ENCODE measurements around the gene FBLN1.
"Not testable (repeated sequence)": the region's sequence is repeated elsewhere in the genome, so short reads cannot be mapped to it uniquely, and the experiment has no call there.

FBLN1 gene

GRCh38 chr22:45586651-45587405 lies 84.1 kb downstream of the FBLN1 start:
- DNase-seq = no peak

DNA sequence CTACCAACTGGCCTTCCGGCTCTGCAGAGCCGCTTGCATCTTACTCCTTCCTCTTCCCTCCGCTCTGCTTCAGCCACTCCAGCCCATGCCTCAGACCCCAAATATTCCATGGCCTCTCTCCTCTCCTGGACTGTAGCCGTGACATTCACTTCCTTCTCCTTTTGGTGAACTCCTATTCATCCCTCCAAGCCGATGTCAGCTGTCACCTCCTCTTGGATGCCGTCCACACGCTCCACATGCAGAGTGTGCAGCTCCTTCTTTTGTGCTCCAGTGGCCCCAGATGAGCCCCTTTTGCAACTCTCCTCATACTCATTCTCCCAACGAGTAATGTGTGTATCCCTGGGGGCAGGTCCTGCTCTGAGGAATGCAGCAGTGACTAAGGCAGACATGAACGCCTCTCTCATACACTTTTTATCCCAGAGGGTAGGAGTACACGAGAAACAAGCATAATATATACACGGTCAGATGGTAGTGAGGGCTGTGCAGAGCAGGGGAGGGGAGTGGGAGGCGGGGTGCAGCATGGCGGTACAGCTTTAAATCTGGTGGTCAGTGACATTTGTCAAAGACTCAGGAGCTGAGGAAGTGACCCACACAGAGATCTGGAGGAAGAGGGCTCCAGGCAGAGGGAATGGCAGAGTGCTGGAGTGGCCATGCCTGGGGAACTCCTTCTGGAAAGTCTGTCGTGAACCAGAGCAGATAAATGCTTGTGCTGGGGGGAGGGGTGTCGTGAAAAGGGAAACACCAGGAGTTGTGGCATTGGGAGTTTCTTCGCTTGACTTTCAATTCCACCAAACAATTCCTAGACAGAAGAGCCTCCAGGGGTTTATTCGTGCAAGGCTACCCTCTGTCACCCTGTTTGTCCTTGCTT lies 85.2 kb downstream of the FBLN1 start:
- DNase-seq = no peak

- DNase-seq = no peak
These were observed 86.9 kb downstream of the FBLN1 start for GRCh38 chr22:45589556-45589955.

GRCh38 chr22:45590262-45590661 lies 87.6 kb downstream of the FBLN1 start:
- no peak for DNase-seq

DNA sequence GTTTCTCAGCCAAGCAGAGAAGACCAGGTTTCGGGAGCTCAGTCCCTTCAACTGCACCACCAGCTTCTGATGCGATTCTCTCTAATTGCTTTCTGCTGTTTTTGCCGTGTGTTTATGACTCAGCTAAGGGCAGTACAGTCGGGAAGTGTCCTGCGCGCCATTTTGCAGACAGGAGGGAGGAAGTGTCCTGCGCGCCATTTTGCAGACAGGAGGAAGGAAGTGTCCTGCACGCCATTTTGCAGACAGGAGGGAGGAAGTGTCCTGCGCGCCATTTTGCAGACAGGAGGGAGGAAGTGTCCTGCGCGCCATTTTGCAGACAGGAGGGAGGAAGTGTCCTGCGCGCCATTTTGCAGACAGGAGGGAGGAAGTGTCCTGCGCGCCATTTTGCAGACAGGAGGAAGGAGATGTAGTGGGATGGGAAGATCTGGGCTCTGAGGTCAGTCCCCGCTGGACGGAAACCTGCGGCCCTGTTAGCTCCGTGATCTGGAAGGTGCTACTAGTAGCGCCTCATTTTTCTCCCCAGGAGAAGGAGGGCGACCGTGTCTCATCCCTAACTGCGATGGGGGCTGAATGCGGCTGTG lies 89.0 kb downstream of the FBLN1 start:
- not testable (repeated sequence) for DNase-seq

DNA sequence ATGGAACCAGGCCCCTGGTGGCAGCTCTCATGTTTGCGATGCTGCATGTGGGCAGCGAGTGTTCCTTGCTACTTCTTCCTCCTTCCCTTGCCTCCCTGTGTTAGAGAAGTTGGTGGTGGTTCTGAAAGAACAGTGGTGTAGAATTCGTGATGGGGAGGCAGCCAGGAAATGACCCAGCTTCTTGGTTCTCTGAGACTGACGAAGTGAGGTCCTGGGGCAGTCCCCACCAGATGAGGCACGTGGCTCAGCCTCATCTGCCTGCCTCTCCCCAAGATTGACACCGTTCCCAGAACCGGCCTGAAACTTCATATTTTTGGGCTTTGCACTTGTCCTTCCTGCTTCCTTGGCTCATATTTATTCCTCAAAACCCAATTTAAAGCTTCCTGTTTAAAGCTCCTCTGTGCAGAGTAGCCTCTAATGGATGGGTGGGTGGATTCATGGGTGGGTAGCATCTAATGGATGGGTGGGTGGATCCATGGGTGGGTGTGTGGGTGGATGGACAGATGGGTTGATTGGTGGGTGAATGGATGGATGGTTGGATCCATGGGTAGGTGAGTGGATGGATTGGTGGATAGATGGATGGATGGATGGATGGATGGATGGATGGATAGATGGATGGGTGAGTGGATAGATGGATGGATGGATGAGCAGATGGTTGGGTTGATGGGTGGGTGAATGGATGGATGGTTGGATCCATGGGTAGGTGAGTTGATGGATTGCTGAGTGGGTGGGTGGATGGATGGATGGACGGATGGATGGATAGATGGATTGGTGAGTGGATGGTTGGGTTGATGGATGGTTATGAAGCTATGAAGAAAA lies 91.6 kb downstream of the FBLN1 start:
- DNase-seq = no peak

- no peak for DNase-seq
These were observed 94.9 kb downstream of the FBLN1 start for GRCh38 chr22:45597460-45598192.

DNA sequence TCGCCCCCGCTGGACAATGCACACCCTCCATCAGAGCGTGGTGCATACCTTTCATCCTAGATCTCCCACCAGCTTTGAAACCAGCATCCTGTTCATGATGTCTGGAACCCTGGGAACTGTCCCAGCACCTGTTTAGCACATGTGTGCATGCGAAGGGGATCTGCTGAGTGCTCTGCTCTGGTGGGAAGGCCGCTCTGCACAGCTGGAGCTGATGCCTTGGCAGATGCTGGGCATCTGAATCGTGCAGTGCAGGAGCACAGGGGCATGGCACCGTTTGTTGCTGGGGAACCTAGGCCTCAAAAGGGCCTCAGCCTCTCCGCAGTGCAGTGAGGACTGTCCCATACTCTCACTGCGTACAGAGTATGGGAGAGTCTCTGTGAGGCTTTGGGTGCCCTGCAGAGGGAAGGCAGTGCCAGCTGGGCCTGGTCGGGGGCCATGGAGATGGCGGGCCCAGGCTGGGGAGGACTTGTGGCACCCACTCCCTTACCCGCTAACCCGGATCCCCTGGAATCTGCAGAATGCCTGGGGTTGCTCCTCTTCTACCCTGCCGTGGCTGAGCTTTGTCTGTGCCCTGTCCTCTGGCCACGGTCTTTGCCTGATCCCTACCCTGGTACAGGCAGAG lies 96.0 kb downstream of the FBLN1 start:
- DNase-seq = no peak

GRCh38 chr22:45599836-45600577 lies 97.3 kb downstream of the FBLN1 start:
- no peak for DNase-seq

GRCh38 chr22:45600790-45601730 lies 98.4 kb downstream of the FBLN1 start:
- no peak for DNase-seq

DNA sequence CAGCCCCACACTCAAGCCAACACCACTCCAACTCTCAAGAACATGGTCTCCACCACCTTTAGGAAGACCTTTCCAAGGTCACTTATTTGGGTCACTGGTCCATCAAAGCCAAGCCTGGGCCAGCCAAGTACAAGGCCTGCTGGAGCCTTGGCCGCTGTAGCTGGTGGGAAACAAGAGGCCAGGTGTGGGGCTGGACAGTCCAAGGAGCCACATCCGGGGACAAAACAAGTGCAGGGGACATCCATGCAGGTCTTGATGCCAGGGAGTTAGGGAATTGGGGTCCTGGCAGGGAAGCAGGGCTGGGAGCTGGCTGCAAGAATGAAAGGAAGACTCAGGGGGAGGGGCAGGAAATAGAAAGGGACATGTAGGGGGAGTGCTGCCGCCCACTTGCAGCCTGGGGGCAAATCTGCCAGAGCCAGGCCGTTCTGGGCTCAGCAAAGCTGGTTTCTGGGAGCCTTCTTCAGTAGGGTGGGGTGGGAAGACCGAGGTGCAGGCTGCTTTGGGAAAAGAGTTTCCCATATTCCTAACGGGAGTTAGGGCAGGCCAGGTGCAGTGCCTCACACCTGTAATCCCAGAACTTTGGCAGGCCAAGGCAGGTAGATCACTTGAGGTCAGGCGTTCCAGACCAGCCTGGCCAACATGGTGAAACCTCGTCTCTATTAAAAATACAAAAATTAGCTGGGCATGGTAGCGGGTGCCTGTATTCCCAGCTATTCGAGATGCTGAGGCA lies 99.5 kb downstream of the FBLN1 start:
- no peak for DNase-seq

- DNase-seq = no peak
These were observed 100.3 kb downstream of the FBLN1 start for GRCh38 chr22:45602824-45603595.

GRCh38 chr22:45603619-45604018 lies 100.9 kb downstream of the FBLN1 start:
- no peak for DNase-seq

GRCh38 chr22:45608045-45608444 lies 105.4 kb downstream of the FBLN1 start:
- not testable (repeated sequence) for DNase-seq

- peak; percentile 79 for DNase-seq
These were observed 106.1 kb downstream of the FBLN1 start for GRCh38 chr22:45608763-45609180.

DNA sequence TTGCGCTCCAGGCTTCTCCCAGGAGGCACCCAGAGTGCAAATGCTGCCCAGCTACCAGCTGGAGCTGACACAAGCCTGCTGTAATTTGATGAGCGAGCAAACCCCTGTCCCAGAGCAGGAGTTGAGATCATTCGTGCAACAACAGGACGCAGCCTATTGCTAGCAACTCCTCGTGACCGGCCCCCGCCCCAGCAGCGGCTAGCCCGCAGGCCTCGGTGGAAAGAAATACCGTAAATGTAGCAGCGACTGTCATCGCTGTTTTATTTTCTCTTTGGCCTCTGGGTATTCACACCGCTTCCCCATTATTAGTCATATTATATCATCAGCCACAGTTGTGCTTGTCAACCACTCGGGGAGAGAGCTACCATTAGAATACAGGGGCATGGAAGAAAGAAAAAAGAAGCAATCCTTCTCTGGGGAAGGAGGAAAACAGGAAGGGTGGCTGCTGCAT lies 109.8 kb downstream of the FBLN1 start:
- DNase-seq = peak; percentile 37

DNA sequence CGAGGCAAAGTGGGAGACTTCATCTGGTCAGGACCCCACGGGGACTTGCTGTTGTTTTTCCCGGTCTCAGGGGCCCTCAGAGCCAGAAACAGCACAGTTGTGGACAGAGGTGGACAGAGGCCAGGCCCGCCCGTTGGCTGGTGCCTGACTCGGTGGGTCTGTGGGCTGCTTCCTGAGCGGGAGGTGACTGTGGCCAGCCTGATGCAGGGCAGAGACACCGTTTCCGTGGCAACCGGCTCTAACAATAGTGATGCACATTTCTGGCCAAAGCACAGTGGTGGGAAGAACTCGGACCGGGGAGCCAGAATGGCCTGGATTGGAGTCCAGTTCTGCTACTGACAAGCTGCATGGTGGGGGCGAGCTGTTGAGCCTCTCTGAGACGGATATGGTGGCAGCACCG lies 110.3 kb downstream of the FBLN1 start:
- no peak for DNase-seq

GRCh38 chr22:45615364-45615763 lies 112.7 kb downstream of the FBLN1 start:
- no peak for DNase-seq
